HCT116 (cell line): Measurements from ENCODE around the gene CPLANE2.

Experiments
- CBX3 ChIP-seq: IDR thresholded peaks from 2 replicates; pipeline ENCODE4 v1.6.1; 2012; ENCODE audit warnings: low read depth
- ELF1 ChIP-seq: IDR thresholded peaks from 2 replicates; pipeline ENCODE4 v1.6.1; 2012; ENCODE audit warnings: low read depth, borderline replicate concordance
- EZH2 ChIP-seq: fragments of 200-600 bp; sonication (generic); IDR thresholded peaks from 2 replicates; pipeline ENCODE4 v1.6.1; 2017; ENCODE audit warnings: antibody characterized with exemption, mixed run types
- EZH2phosphoT487 ChIP-seq: fragments of 200-600 bp; IDR thresholded peaks from 2 replicates; pipeline ENCODE4 v1.6.1; 2018; ENCODE audit warnings: antibody characterized with exemption, borderline replicate concordance
- JUND ChIP-seq: IDR thresholded peaks from 2 replicates; pipeline ENCODE4 v1.6.1; 2012
- POLR2A ChIP-seq: IDR thresholded peaks from 2 replicates; pipeline ENCODE4 v1.7.0; 2011; ENCODE audit warnings: borderline replicate concordance; ENCODE audit not compliant: insufficient read depth, insufficient read length; ENCODE audit errors: extremely low read depth
- POLR2AphosphoS5 ChIP-seq: IDR thresholded peaks from 2 replicates; pipeline ENCODE4 v1.6.1; 2011; ENCODE audit warnings: mild to moderate bottlenecking, low read depth, low read length, moderate library complexity
- SP1 ChIP-seq: IDR thresholded peaks from 2 replicates; pipeline ENCODE4 v1.6.1; 2012; ENCODE audit warnings: low read depth
- TF ChIP-seq, protein P1 (sequence below), 3 experiments: fragments of 200-600 bp in 1 of 3; sonication (generic) in 1 of 3; IDR thresholded peaks in 2 of 3; conservative IDR thresholded peaks in 1 of 3; 2 replicates each; pipeline ENCODE4 v1.5.1; 2012 to 2017; ENCODE audit warnings: low read depth in 2 of 3, low read length in 2 of 3, antibody characterized with exemption in 1 of 3, borderline replicate concordance in 1 of 3, control low read depth in 1 of 3, mild to moderate bottlenecking in 1 of 3, mixed read lengths in 1 of 3, mixed run types in 1 of 3, moderate library complexity in 1 of 3; ENCODE audit not compliant: insufficient read depth in 1 of 3
- TF ChIP-seq, protein P2 (sequence below): IDR thresholded peaks from 2 replicates; pipeline ENCODE4 v1.6.1; 2011; ENCODE audit warnings: mild to moderate bottlenecking, low read length, moderate library complexity; ENCODE audit not compliant: insufficient replicate concordance; ENCODE audit errors: extremely low read depth
- TF ChIP-seq, protein P3 (sequence below): IDR thresholded peaks from 2 replicates; pipeline ENCODE4 v1.6.1; 2012
- TF ChIP-seq, protein P4 (sequence below): IDR thresholded peaks from 2 replicates; pipeline ENCODE4 v1.6.1; 2012; ENCODE audit warnings: low read depth

DNA sequence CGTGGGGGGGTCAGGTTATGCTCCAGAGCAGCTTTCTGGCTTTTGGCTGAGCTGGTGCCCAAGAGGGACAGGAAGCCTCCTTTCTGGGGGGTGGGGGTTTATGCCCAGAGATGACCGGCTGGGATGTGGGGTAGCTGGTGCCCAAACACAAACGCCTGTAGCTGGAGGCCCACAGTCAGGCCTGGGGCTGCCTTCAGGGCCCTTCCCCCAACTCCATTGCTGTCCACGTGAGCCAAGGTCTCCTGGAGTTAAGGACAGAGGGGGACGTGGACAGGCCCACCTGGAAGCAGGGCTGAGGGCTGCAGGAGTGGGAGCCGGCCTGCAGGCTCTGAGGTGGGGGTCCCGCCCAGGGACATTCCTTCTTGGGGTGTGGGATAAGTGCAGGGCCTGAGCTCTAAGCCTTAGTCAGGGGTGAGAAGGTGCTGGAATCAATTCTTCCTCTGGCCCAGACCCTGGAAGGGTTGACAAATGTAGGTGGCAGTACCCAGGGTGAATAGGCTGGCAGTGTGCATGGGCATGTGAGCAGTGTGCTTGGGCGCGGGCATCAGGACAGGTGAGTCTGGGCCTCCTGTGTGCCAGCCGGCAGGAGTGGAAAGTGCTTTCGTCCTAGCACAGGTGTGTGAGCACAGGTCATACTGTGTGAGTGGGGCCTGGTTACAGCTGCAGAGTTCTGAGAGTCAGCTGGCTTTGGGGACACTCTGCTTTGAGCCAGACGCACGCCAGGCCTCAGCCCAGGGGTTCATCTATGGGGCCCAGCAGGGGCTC lies 6.8 kb downstream of the CPLANE2 start:
- no peak for TF ChIP-seq POLR2AphosphoS5
- TF ChIP-seq, protein P1, sequence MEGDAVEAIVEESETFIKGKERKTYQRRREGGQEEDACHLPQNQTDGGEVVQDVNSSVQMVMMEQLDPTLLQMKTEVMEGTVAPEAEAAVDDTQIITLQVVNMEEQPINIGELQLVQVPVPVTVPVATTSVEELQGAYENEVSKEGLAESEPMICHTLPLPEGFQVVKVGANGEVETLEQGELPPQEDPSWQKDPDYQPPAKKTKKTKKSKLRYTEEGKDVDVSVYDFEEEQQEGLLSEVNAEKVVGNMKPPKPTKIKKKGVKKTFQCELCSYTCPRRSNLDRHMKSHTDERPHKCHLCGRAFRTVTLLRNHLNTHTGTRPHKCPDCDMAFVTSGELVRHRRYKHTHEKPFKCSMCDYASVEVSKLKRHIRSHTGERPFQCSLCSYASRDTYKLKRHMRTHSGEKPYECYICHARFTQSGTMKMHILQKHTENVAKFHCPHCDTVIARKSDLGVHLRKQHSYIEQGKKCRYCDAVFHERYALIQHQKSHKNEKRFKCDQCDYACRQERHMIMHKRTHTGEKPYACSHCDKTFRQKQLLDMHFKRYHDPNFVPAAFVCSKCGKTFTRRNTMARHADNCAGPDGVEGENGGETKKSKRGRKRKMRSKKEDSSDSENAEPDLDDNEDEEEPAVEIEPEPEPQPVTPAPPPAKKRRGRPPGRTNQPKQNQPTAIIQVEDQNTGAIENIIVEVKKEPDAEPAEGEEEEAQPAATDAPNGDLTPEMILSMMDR (IDR thresholded peaks at IDR 0.05 in 2 of 3, conservative IDR thresholded peaks at IDR 0.05 in 1 of 3; ENCODE audit: borderline replicate concordance in 1 of 3, insufficient read depth in 1 of 3, low read depth in 2 of 3, low read length in 2 of 3) = no peak
- TF ChIP-seq EZH2phosphoT487 = no peak
- TF ChIP-seq, protein P2, sequence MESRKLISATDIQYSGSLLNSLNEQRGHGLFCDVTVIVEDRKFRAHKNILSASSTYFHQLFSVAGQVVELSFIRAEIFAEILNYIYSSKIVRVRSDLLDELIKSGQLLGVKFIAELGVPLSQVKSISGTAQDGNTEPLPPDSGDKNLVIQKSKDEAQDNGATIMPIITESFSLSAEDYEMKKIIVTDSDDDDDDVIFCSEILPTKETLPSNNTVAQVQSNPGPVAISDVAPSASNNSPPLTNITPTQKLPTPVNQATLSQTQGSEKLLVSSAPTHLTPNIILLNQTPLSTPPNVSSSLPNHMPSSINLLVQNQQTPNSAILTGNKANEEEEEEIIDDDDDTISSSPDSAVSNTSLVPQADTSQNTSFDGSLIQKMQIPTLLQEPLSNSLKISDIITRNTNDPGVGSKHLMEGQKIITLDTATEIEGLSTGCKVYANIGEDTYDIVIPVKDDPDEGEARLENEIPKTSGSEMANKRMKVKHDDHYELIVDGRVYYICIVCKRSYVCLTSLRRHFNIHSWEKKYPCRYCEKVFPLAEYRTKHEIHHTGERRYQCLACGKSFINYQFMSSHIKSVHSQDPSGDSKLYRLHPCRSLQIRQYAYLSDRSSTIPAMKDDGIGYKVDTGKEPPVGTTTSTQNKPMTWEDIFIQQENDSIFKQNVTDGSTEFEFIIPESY = no peak
- no peak for TF ChIP-seq EZH2
- no peak for TF ChIP-seq POLR2A
- TF ChIP-seq, protein P3, sequence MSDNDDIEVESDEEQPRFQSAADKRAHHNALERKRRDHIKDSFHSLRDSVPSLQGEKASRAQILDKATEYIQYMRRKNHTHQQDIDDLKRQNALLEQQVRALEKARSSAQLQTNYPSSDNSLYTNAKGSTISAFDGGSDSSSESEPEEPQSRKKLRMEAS = no peak
- no peak for TF ChIP-seq CBX3
- TF ChIP-seq, protein P4, sequence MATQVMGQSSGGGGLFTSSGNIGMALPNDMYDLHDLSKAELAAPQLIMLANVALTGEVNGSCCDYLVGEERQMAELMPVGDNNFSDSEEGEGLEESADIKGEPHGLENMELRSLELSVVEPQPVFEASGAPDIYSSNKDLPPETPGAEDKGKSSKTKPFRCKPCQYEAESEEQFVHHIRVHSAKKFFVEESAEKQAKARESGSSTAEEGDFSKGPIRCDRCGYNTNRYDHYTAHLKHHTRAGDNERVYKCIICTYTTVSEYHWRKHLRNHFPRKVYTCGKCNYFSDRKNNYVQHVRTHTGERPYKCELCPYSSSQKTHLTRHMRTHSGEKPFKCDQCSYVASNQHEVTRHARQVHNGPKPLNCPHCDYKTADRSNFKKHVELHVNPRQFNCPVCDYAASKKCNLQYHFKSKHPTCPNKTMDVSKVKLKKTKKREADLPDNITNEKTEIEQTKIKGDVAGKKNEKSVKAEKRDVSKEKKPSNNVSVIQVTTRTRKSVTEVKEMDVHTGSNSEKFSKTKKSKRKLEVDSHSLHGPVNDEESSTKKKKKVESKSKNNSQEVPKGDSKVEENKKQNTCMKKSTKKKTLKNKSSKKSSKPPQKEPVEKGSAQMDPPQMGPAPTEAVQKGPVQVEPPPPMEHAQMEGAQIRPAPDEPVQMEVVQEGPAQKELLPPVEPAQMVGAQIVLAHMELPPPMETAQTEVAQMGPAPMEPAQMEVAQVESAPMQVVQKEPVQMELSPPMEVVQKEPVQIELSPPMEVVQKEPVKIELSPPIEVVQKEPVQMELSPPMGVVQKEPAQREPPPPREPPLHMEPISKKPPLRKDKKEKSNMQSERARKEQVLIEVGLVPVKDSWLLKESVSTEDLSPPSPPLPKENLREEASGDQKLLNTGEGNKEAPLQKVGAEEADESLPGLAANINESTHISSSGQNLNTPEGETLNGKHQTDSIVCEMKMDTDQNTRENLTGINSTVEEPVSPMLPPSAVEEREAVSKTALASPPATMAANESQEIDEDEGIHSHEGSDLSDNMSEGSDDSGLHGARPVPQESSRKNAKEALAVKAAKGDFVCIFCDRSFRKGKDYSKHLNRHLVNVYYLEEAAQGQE = no peak
- no peak for TF ChIP-seq ELF1
- TF ChIP-seq SP1 = no peak
- no peak for TF ChIP-seq JUND
